ENCODE measurements around the gene RGS10.

Gene RGS10

GRCh38 chr10:119452396-119452795 is 90.1 kb downstream of the RGS10 start:
- no peak for DNase-seq (ENCODE audit: low read depth)
- no peak overlapping the region for H3K4me3 ChIP-seq (ENCODE audit: low read depth, low read length)
- no peak for TF ChIP-seq CTCF (IDR thresholded peaks at IDR 0.05; ENCODE audit: control insufficient read depth, extremely low read depth, insufficient read depth)

- H3K4me3 ChIP-seq (ENCODE audit: low read depth, low read length), result no peak overlapping the region
- no peak for DNase-seq (ENCODE audit: low read depth)
- no peak for TF ChIP-seq CTCF (IDR thresholded peaks at IDR 0.05; ENCODE audit: control insufficient read depth, extremely low read depth, insufficient read depth)
These were observed 91.1 kb downstream of the RGS10 start for GRCh38 chr10:119451300-119451896.

- TF ChIP-seq CTCF (IDR thresholded peaks at IDR 0.05; ENCODE audit: control insufficient read depth, extremely low read depth, insufficient read depth), result no peak
- no peak for DNase-seq (ENCODE audit: low read depth)
- no peak overlapping the region for H3K4me3 ChIP-seq (ENCODE audit: low read depth, low read length)
These were observed 91.8 kb downstream of the RGS10 start for GRCh38 chr10:119450606-119451299.
